ENCODE data around the gene R3HCC1L. TPM values are rescaled to one million over a fixed set of nuclear protein-coding genes. Genes with fewer than 3 reads are reported as not detected.

Gene R3HCC1L
- total RNA-seq, 2 donors from 2014 or later, result 12.3 to 14.3 TPM

- no peak overlapping the region for H3K4me3 ChIP-seq
- DNase-seq (ENCODE audit: low spot score), result no peak
- H3K27me3 ChIP-seq (replicated peaks; ENCODE audit: insufficient read depth), result no peaks in the 10 kb centered on the region
- H3K27ac ChIP-seq, result no peak overlapping the region
- H3K4me1 ChIP-seq (ENCODE audit: control insufficient read depth in 1 of 2, low read depth in 2 of 2), result no peaks in the 10 kb centered on the region
- no peak for TF ChIP-seq CTCF (IDR thresholded peaks at IDR 0.05)
- H3K36me3 ChIP-seq, result no peaks in the 10 kb centered on the region
- ATAC-seq (ENCODE audit: insufficient number of reproducible peaks, low FRiP score, low read depth), result no peak
- H3K9me3 ChIP-seq, result no peaks in the 10 kb centered on the region
Measured at GRCh38 chr10:98276311-98276710, 141.9 kb downstream of the R3HCC1L start.

DNA sequence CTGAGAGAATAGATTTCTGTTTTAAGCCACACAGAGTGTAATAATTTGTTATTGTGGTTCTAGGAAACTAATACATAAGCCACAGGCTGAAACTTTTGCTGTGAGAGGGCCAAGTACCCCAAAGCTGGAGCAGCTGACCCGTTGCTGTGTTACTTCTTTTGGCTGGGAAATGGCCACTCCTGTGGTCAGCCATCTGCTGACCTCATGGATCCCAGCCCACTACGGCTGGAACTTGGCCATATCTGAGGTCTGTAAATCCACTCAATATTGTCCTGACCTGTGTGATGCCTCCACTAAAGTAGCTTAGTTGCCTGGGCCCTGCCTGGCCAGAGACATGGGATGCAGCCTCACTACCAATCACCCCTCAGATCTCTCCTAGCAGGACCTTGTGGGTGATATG is 151.0 kb downstream of the R3HCC1L start:
- ATAC-seq (ENCODE audit: insufficient number of reproducible peaks, low FRiP score, low read depth), result no peak
- Histone ChIP-seq H3K36me3 (no peaks in the 10 kb centered on the region), H3K9me3 (no peaks in the 10 kb centered on the region), H3K4me3 (no peak overlapping the region), H3K27ac (no peak overlapping the region), H3K27me3 (replicated peaks; ENCODE audit: insufficient read depth) (no peaks in the 10 kb centered on the region), H3K4me1 (ENCODE audit: control insufficient read depth in 1 of 2, low read depth in 2 of 2) (no peaks in the 10 kb centered on the region)
- no peak for DNase-seq (ENCODE audit: low spot score)
- no peak for TF ChIP-seq CTCF (IDR thresholded peaks at IDR 0.05)

DNA sequence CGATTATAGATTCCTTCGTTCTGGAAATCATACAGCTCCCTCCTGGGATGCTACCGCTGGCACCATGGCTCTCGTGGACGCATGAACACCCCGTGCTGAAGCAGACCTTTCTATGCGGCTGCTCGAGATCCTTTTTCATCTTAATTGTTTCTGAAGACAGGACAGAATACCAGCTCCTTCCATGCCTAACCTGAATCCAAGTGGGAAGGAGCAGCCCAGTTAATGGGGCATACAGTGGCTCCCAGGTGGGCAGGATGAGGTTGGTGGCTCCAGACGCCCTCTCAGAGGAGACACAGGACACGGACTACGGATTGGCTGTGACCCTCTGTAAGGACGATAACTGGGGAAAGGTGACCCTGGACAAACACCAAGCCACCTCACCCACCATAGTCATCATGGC is 152.0 kb downstream of the R3HCC1L start:
- TF ChIP-seq CTCF (IDR thresholded peaks at IDR 0.05), result no peak
- DNase-seq (ENCODE audit: low spot score), result no peak
- Histone ChIP-seq H3K4me1 (ENCODE audit: control insufficient read depth in 1 of 2, low read depth in 2 of 2) (no peaks in the 10 kb centered on the region), H3K9me3 (no peaks in the 10 kb centered on the region), H3K4me3 (no peak overlapping the region), H3K27ac (no peak overlapping the region), H3K36me3 (no peaks in the 10 kb centered on the region), H3K27me3 (replicated peaks; ENCODE audit: insufficient read depth) (no peaks in the 10 kb centered on the region)
- no peak for ATAC-seq (ENCODE audit: insufficient number of reproducible peaks, low FRiP score, low read depth)

GRCh38 chr10:98287321-98287720 is 152.9 kb downstream of the R3HCC1L start:
- H3K36me3 ChIP-seq, result no peaks in the 10 kb centered on the region
- no peak overlapping the region for H3K27ac ChIP-seq
- no peak for DNase-seq (ENCODE audit: low spot score)
- no peak overlapping the region for H3K4me3 ChIP-seq
- no peaks in the 10 kb centered on the region for H3K9me3 ChIP-seq
- H3K4me1 ChIP-seq (ENCODE audit: control insufficient read depth in 1 of 2, low read depth in 2 of 2), result no peaks in the 10 kb centered on the region
- no peak for TF ChIP-seq CTCF (IDR thresholded peaks at IDR 0.05)
- H3K27me3 ChIP-seq (replicated peaks; ENCODE audit: insufficient read depth), result no peaks in the 10 kb centered on the region
- ATAC-seq (ENCODE audit: insufficient number of reproducible peaks, low FRiP score, low read depth), result no peak

- peaks cover 0 to 11% of the 10 kb centered on the region in 2 donors for H3K4me1 ChIP-seq (ENCODE audit: control insufficient read depth in 1 of 2, low read depth in 2 of 2)
- H3K36me3 ChIP-seq, result no peaks in the 10 kb centered on the region
- ATAC-seq (ENCODE audit: insufficient number of reproducible peaks, low FRiP score, low read depth) (no peak), DNase-seq (ENCODE audit: low spot score) (no peak)
- H3K27ac ChIP-seq, result no peak overlapping the region
- H3K27me3 ChIP-seq (replicated peaks; ENCODE audit: insufficient read depth), result no peaks in the 10 kb centered on the region
- no peak for TF ChIP-seq CTCF (IDR thresholded peaks at IDR 0.05)
- no peaks in the 10 kb centered on the region for H3K9me3 ChIP-seq
- H3K4me3 ChIP-seq, result no peak overlapping the region
Measured at GRCh38 chr10:98289802-98290209, 155.3 kb downstream of the R3HCC1L start.

Data from thoracic aorta (tissue), 2 donors.